Amygdala (tissue), 56 donors: Measurements from ENCODE around the gene MNDA.

Source experiments
- DNase-seq, 56 donors: peaks; one replicate each; lab custom pipeline; 2025; lab: John Stamatoyannopoulos, UW

MNDA gene

GRCh38 chr1:158830904-158831507 is at the start of gene MNDA:
TSS of gene MNDA (plus strand) at chr1:158831351. CDS start at chr1:158842154, 10,803 bp downstream.
- DNase-seq, result no peak

GRCh38 chr1:158793604-158794003 is 37.5 kb upstream of the MNDA start:
- DNase-seq, result no peak

- DNase-seq, result no peak
Measured at GRCh38 chr1:158794247-158794646, 36.9 kb upstream of the MNDA start.

- DNase-seq, result no peak
Measured at GRCh38 chr1:158798531-158798930, 32.6 kb upstream of the MNDA start.

- no peak for DNase-seq
Measured at GRCh38 chr1:158799689-158800088, 31.5 kb upstream of the MNDA start.

- DNase-seq, result no peak
Measured at GRCh38 chr1:158800526-158800925, 30.6 kb upstream of the MNDA start.

GRCh38 chr1:158801396-158801795 is 29.8 kb upstream of the MNDA start:
- DNase-seq, result no peak

- no peak for DNase-seq
Measured at GRCh38 chr1:158803678-158804077, 27.5 kb upstream of the MNDA start.

GRCh38 chr1:158806916-158807536 is 24.1 kb upstream of the MNDA start:
- DNase-seq, result no peak

- DNase-seq, result no peak
Measured at GRCh38 chr1:158809256-158809655, 21.9 kb upstream of the MNDA start.

GRCh38 chr1:158809862-158810261 is 21.3 kb upstream of the MNDA start:
- DNase-seq, result no peak

- DNase-seq, result no peak
Measured at GRCh38 chr1:158810311-158810710, 20.8 kb upstream of the MNDA start.

- no peak for DNase-seq
Measured at GRCh38 chr1:158812336-158812735, 18.8 kb upstream of the MNDA start.

- no peak for DNase-seq
Measured at GRCh38 chr1:158813164-158813563, 18.0 kb upstream of the MNDA start.

- DNase-seq, result no peak
Measured at GRCh38 chr1:158814970-158815369, 16.2 kb upstream of the MNDA start.

GRCh38 chr1:158818560-158818959 is 12.6 kb upstream of the MNDA start:
- no peak for DNase-seq

GRCh38 chr1:158818975-158819431 is 12.1 kb upstream of the MNDA start:
- DNase-seq, result peak in 16 of 56 donors; percentile 3 to 51 (median 24)

GRCh38 chr1:158819461-158820443 is 11.4 kb upstream of the MNDA start:
- DNase-seq, result no peak

- no peak for DNase-seq
Measured at GRCh38 chr1:158821723-158822122, 9.4 kb upstream of the MNDA start.

- DNase-seq, result no peak
Measured at GRCh38 chr1:158830074-158830677, 975 bp upstream of the MNDA start.

GRCh38 chr1:158833264-158833663 is 2.1 kb downstream of the MNDA start:
- no peak for DNase-seq
